NCI-H510A (cell line): ENCODE data around the gene ALDH5A1.
"Not testable (repeated sequence)": the region's sequence is repeated elsewhere in the genome, so short reads cannot be mapped to it uniquely, and the experiment has no call there.

Experiments
- DNase-seq: peaks from one replicate; lab custom pipeline; 2025; lab: John Stamatoyannopoulos, UW

ALDH5A1 gene

DNA sequence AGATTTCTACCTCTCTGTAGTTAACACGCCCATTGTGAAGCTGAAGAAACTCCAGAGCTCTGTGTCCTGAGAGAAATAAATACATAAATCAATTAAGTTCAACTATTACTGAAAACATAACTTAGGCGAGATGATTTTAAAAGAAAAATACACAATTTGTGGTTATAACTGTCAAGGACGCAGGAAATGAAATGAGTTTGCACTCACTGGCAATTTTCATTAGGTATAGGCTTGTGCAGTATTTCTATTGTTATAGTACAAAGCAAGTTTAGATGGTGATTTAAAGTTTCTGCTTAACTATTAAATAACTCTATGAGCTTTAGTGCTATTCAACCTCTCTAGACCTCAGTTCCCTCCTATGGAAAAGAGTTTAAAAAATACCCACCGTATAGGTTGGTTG lies 8.7 kb upstream of the ALDH5A1 start:
- no peak for DNase-seq

GRCh38 chr6:24489470-24489869 lies 5.3 kb upstream of the ALDH5A1 start, which contains the start of gene GPLD1:
Gene GPLD1 (minus strand): TSS chr6:24489578. CDS start chr6:24489511, 67 bp downstream.
- DNase-seq: no peak

DNA sequence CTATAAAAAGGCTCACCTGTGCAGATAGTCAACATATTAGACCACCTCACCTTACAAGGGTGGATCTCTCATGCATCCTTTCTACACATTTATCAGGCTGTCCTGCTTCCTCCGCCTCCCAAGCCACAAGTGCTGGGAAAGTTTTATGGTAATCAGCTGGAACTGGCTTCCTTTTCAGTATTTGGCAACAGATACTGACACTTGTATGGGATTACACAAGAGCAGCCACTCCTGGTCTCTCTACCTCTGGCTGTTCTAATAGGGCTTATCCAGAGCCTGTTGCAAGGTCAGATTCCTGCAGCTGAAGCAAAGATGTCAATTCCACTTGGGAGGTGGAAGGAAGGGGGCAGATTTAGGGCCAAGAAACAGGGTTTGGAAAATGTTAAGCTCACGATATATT lies 4.9 kb upstream of the ALDH5A1 start:
- DNase-seq: no peak

- no peak for DNase-seq
Measured at GRCh38 chr6:24490948-24491347, 3.8 kb upstream of the ALDH5A1 start.

DNA sequence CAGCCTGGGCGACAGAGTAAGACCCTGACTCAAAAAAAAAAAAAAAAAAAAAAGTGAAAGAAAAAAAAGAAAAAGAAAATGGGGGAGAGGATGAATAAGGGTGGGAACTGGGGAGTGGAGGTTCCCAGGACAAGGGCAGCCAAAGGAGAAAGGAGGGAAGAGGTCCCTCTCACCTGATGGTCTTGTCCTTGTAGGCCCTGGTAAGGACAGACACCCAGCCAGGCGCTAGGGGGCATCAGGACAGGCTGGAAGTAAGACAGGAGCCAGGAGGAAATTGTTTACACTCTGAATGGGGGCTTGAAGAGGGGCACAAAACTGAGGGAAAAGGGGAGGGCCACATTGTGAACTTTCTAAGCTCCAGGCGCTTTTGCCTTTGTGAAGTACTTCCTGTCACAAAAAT lies 2.3 kb upstream of the ALDH5A1 start:
- no peak for DNase-seq

DNA sequence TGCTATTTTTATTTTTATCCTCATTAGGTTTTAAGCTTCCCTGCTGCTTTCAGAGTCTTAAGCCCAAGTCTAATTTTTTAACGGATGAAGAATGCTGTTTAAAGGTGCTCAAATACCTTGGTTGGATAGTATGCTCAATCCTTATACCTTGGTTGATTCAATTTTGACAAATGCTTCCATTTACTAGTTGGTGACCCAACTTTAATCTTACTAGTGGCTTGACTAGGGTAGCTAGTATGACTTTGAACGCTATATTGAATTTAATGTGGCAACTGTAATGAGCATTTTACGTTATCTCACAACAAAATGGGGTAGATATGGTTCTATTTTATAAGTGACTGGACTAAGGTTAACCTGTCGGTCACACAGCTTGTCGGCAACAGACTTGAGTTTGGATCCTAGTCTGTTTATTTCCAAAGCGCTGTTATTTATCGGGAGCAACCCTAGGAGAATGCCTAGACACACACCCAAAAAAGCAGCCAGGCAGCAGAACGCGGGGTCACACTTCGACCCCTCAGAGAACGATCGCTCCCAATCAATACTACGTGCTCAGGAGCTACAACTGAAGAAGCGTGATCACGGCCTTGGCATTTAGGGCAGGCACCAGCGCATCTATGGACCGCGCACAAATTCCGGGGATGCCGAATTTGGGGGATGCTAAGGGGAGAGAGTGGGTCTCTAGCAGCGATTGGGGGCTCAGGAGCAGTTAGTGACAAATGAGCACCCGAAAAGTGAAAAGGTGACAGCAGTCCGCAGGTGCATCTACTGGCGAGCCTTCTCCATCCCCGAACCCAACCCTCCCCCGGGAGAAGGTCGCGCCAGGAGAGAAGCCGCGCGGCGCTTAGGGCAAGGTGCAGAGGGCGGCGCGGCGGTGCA lies 586 bp upstream of the ALDH5A1 start:
- DNase-seq: no peak

DNA sequence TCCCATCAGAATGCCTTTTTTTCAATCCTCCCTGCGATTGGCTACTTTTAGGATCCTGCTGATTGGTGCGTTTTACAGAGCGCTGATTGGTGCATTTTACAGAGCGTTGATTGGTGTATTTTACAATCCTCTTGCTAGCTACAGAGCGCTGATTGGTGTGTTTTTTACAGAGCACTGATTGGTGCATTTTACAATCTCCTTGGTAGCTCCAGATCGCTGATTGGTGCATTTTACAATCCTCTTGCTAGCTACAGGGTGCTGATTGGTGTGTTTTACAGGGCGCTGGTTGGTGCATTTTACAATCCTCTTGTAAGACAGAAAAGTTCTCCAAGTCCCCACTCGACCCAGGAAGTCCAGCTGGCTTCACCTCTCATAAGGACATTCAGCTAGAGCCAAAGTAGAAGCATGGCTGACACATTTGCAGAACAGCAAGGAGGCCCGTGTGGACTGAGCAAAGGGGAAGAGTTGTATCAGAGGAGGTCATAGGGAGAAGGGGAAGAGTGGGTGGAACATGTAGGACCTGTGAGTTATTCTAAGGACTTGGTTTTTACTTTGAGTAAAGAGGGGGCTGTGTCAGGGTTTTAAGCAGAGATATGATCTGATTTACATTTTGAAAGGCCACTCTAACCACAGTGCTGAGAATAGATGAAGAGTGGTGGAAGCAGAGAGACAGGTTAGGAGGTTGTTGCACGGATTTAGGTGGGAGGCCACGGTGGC lies 2.6 kb downstream of the ALDH5A1 start:
- DNase-seq: no peak

GRCh38 chr6:24500683-24501082 lies 5.9 kb downstream of the ALDH5A1 start:
- DNase-seq: no peak

DNA sequence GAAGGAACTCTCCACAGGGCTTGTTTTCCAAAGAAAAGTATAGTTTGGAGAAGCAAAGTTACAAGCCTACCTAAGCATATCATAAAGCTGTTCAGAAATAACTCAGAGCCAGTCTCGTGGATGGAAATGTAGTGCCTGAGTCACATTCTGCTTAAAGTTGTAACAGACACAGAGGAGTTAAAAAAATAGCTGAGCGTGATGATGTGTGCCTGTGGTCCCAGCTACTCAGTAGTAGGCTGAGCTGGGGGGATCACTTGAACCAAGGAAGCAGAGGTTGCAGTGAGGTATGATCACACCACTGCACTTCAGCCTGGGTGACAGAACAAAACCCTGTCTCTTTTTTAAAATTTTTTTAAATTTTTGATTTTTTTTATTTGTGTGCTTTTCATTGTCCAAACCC lies 6.6 kb downstream of the ALDH5A1 start:
- DNase-seq: no peak

- DNase-seq: no peak
Measured at GRCh38 chr6:24501914-24502313, 7.1 kb downstream of the ALDH5A1 start.

- no peak for DNase-seq
Measured at GRCh38 chr6:24504287-24504648, 9.5 kb downstream of the ALDH5A1 start.

DNA sequence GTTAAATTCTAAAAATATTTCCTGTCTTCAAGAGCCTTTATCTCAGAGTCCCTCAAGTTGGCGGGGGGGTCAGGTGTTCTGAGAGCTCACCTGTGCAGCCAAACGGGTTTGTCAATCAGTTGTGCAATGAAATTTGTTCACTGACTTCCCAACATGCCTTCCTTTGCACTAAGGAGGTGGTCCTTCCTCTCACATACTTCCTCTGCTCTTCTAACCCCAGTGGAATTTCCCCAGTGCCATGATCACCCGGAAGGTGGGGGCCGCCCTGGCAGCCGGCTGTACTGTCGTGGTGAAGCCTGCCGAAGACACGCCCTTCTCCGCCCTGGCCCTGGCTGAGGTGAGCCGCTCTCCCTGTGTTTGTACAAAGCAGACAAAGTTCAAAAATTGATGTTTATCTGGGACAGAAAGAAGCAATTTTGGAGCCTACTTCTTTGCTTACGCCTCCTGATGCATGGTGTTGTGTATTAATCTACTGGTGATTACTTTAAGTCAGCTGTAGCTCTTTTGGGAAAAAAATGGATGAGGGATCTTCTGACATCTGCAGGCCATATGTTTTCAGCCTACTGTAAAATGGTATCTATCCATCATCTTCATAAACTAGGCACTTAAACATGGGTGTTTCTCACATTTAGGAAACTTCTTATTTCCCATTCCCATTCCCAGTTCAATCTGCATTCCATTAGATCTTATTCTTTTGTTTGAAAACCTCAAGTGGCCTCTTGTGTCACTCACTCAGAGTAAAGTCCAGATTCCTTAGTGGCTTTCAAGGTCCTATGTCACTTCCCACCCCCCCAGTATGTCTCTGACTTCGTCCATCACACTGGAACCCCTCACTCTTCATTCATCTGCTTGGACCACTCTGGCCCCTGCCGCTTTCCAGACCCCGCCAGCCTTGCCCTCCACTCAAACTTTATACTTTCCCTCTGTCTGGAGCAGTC lies 10.1 kb downstream of the ALDH5A1 start:
- DNase-seq: no peak

DNA sequence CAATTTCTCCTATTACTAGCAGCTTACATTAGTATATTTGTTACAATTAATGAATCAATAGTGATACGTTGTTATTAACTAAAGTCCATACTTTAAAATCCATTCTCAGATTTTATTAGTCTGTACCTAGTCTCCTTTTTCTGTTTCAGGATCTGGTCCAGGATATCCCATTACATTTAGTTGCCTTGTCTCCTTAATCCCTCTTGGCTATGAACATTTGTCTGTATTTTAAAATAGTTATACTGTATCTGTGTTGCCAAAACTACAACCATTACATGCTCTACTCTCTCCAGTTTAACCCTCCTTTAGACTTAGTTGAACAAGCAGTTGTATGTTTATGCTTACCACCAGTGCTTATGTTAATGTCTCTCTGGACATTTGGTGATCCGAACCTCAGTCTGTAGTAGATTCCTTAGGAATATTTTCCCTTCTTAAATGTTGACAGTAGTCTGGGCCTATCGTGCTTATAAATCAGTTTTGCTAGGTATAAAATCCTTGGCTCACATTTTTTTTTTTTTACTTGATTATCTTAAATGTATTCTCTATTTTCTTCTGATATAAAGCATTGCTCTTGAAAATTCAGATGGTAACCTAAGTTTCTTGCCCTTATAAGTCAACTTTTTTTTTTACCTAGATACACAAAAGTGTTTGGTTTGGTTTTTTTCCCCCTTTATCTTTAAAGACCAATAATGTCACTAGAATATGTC lies 12.2 kb downstream of the ALDH5A1 start:
- DNase-seq: no peak

- DNase-seq: not testable (repeated sequence)
Measured at GRCh38 chr6:24511976-24512375, 17.2 kb downstream of the ALDH5A1 start.

DNA sequence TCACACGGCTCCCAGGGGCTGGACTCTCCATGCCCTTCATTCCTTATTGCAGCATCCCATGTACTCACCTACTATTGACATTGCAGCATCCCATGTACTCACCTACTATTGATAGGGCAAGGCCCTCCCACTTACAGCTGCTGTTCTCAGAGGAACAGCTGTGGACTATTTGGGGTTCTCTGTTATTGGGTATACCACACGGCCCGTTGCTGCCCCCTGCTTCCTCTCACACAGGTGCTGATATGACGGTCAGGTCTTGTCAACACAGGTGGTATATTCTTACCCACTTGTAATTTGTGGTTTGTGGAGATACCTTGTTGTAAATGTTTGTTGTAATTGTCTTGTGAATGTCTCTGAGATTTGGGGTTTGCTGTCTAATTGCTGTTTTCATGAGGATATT lies 18.8 kb downstream of the ALDH5A1 start:
- DNase-seq: no peak

DNA sequence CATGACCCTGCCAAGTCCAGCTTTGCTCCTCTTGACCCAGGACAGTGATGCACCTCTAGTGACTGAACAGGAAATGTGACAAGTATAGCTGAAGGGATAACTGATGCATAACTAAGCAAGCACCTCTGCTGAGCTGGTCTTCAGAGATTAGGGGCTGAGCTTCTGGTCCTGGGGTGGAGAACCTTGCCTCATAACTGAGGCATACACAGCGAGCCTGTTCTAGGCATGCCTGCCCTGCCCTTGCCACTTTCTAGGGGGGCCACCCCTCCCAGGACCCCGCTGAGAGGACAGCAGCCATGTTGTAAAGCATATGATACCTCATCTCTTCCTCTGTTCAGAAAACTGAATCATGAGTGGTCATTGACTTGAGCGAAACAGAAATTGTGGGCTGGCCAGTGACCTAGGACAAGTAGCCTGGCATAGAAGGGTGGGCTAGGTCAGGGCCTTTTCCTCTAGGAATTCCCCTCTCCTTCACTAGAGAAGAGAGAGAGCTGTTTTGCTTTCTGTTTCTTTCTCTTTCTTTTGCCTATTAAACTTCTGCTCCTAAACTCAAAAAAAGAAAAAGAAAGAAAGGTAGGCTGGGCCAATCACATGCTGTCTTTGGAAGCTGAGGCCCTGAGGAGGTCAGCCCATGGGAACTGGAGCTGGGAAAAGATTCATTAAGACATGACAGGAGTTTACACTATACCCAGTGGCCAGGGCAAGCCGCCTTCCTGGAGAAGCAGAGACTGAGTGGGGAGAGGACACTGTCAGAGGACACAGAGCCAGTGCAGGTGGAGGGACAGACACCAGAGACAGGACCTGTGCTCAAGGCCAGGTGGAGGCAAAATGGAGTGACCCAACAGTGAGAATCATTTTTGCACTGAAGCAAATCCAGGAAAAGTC lies 23.1 kb downstream of the ALDH5A1 start:
- DNase-seq: no peak

GRCh38 chr6:24520929-24521546 lies 26.3 kb downstream of the ALDH5A1 start:
- DNase-seq: no peak

- DNase-seq: no peak
Measured at GRCh38 chr6:24522228-24523176, 27.7 kb downstream of the ALDH5A1 start.

GRCh38 chr6:24524329-24524728 lies 29.6 kb downstream of the ALDH5A1 start:
- no peak for DNase-seq
